Activated CD4-positive, alpha-beta T cell treated with anti-CD3 and anti-CD28 coated beads, Interleukin-2, Interleukin-6, amounts not matched to agents 100 ng/mL and 50 ng/mL, durations not matched to agents 16 hours and 8 hours (primary cell): ENCODE data around the gene GJB2.

ENCODE experiments used
- DNase-seq: peaks from one replicate; pipeline ENCODE4 v3.0.0-alpha.2; 2020

Gene GJB2

DNA sequence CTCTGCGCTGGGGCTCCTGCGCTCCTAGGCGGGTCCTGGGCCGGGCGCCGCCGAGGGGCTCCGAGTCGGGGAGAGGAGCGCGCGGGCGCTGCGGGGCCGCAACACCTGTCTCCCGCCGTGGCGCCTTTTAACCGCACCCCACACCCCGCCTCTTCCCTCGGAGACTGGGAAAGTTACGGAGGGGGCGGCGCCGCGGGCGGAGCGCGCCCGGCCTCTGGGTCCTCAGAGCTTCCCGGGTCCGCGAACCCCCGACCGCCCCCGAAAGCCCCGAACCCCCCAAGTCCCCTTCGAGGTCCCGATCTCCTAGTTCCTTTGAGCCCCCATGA, at the start of gene GJB2:
GJB2 (minus strand) TSS at position 103 of the 326 bp plus-strand sequence. CDS start 3,357 bp downstream, outside the sequence.
- DNase-seq = no peak

GRCh38 chr13:20241593-20241992, 48.9 kb upstream of the GJB2 start:
- DNase-seq = no peak

- no peak for DNase-seq
Observed at GRCh38 chr13:20239748-20240147, 47.0 kb upstream of the GJB2 start.

DNA sequence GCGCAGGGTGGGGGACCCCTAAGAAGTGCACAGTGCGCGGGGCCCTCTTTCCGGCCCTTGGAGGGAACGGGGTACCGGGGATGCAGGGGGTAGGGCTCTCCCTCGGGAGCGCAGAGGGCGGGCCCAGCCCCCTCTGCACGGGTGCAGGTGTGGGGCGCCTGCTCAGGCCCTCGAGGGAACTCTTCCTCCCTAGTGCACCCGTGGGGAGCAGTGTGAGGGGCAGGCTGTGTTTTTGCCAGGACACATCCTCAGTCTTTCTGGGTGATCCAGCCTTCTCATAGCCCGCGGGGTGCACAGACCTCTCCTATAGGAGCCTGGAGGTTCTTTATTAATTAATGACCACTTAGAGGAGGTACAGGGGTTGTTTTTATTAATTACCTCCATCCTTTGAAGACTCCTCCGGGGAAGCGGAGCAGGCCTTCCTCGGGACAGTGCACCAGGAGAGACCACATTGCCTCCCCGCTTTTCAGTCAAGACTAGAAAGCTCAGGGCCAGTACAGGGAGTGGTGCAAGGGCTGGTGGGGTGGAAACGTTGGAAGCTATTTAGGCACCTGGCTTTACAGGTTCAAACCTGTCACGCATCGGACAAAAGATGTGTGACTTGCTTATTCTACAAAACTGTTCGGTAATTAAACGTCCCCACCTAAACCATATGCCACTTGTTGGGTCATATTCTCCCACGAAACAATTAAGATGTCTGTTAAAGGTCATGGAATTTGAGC, 40.0 kb upstream of the GJB2 start:
- DNase-seq = no peak

DNA sequence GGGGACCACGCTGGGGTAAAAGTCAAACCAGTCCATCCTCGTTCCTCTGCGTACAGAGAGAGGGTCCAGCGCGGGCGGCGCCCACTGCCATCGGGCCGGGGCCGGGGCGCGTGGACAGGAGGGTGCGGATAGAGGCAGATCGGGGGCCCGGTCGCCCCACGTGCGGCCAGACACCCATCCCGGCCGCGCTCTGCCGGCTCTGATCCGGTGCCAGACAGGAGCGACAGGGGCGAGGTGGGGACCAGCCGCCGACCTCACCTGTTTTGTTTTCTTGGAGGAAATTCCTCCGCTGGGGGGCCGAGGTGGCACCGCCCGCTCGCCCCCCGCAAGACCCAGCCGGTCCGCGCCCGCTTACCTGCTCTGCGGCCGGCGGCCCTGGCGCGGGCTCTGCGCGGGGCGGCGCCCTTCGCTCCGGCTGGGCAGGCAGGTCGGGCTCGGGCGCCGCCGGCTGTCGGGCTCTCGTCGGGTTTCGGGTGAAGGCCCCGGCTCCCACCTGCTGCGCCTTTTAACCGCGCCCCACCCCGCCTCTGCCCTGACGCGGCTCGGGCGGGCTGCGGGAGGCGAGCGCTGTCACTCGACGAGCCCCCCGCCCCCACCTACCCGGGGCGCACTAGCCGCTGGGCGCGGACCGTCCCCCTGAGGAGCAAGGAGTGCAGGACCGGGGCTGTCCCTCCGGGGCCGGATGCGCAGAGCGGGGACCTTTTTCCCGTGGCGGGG, 39.3 kb upstream of the GJB2 start, which contains the start of gene GJB6:
GJB6 (minus strand) TSS at position 481 of the 717 bp plus-strand sequence. CDS start 8,839 bp downstream, outside the sequence.
- peak; percentile 10 for DNase-seq

- DNase-seq = peak; percentile 21
Observed at GRCh38 chr13:20230913-20231838, 38.4 kb upstream of the GJB2 start.

- no peak for DNase-seq
Observed at GRCh38 chr13:20227730-20228129, 35.0 kb upstream of the GJB2 start.

- DNase-seq = no peak
Observed at GRCh38 chr13:20227288-20227687, 34.5 kb upstream of the GJB2 start.

GRCh38 chr13:20222553-20222952, 29.8 kb upstream of the GJB2 start:
- peak; percentile 23 for DNase-seq

DNA sequence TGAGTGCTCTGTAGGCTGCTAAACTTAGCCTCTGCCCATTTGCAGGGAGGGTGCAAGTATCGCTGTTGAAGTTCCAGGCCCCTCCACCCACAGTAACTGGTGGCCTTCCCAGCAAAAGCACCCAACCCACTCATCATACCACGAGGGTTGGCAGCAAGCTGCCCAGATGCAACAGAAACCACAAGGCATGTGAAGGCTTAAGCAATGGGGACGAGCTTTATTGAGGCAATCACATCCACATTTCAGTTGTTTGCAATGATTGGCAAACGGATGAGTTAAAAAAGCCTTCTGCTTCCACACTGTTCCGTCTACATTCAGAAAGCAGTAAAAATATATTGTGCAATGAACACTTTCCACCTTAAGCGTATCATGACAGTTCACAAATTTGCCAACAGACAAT, 29.0 kb upstream of the GJB2 start:
- no peak for DNase-seq

GRCh38 chr13:20219577-20219976, 26.8 kb upstream of the GJB2 start:
- peak; percentile 28 for DNase-seq

- DNase-seq = no peak
Observed at GRCh38 chr13:20217168-20217567, 24.4 kb upstream of the GJB2 start.

- DNase-seq = no peak
Observed at GRCh38 chr13:20209948-20210347, 17.2 kb upstream of the GJB2 start.

DNA sequence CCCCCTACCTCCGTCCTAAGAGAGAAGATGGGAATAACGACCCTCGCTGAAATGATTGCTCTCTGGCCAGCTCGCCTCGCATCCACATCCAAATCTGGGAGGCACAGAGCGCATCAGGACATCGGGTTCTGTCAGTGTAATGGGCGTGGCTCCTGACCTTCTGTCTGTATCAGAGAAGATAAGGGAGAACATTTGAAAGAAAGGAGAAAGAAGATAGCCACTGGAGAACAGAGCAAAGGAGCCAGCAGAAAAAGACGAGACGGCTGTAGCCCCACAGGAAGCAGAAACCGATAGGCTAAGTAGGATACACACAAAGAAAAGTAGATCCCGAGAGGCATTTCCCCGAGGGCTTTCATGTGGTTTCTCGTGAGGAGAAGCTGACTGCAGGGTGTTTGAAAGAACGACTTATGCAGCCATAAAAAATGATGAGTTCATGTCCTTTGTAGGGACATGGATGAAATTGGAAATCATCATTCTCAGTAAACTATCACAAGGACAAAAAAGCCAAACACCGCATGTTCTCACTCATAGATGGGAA, 14.0 kb upstream of the GJB2 start:
- no peak for DNase-seq

DNA sequence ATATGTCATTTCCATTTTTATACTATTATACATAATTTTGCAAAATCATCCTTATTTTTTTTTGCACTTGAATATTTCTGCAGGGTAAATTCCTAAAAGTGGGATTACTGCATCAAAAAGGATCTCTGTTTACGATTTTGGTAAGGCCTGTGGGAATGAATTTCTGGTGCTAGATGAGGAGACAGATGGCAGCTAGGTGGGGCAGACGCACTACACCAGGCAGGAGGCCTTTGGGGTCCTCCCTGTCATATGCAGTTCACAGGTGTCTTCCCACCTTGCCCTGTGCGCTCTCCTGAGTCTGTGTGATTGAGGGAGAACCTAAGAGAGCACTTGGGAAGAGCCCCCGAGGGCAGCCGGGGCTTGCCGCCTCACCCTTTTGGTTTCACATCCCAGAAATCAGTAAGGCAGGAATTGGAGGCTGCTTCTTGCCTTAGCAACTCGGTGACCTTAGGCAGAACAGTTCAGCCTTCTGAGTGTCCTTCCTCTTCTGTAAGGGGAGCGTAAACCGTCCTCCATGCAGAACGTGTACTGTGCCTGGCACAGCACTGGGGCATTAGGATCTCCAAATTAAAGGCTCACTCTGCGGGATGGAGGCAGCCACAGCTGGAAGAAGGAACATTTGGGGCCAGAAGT, 13.4 kb upstream of the GJB2 start:
- no peak for DNase-seq

GRCh38 chr13:20198781-20199180, 6.0 kb upstream of the GJB2 start:
- DNase-seq = no peak

DNA sequence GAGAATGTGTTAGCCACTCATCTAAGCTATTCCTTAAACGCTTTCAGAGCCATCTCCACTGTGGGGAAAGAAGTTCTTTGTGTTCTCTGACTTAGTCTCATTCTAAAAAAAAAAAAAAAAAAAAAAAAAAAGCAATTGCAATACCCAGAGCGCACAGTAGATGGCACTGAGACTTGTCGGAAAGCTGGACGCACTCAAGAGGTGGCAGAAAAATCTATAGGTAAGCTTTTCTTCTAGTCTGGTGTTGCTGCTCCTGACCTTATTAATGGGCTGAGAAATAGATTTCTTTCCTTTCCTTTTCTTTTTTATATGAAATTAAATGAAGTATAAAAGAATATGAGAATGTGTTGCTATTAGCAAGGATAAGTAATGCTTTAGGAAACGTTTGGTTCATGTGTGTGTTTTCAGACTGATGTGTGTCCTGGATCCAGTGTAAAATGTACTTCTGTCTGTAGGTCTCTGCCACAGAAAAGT, 4.7 kb upstream of the GJB2 start:
- DNase-seq = peak; percentile 41

DNA sequence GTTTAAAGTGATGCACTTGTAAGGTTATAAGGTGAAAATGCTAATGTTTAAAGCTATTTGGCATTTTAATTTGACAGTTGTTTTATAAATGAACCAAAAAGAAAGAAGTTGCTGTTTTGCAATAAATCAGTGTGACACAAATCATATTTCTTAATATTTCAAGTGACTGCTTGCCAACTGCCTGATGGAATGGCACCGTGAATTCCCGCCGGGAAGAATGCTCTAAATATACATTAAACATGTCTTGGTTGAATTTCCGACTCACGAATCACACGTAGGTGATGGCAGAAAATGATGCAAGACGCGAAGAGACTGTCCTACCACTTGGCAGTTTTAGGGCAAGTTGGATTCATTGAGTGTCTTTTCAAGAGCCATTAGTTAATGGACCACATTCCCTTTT, 3.1 kb upstream of the GJB2 start:
- no peak for DNase-seq

- DNase-seq = peak; percentile 29
Observed at GRCh38 chr13:20193907-20194631, 1.3 kb upstream of the GJB2 start.

DNA sequence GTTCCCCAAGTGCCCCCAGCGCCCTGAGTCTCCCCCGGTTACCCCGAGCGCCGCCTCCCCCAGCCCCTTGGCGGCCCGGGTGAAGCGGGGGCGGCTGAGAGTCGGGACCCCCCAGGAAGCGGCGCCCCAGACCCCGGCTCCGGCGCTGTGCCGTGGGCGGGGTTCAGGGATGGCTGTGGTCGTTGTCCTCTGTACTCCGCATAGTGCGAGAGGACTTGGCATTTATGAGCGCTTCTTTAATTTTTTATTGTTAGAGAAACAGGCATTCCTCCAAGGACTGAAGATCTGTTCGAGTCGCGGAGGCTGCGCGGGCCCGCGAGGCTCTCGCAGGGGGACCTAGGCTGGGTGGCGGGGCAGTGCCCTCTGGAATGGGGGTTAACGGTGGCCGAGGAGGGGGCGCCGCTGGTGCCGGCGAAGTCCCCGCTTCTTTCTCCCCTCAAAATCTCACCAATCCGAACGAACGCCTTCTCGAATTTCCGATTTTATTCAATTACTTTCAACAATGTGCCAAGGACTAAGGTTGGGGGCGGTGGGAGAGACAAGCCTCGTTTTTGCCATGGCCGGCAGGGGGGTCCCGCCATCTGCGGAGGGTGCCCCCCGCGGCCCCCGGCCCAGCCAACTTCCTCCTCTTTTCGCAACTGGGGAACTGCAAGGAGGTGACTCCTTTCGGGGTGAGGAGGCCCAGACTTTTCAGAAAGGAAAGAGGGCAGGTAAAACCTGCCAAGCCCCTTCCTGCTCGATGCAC, 596 bp upstream of the GJB2 start:
- no peak for DNase-seq
